H9 (cell line): Measurements from ENCODE around the gene ZKSCAN2. TPM values are rescaled to one million over a fixed set of nuclear protein-coding genes. Genes with fewer than 3 reads are reported as not detected.

ENCODE experiments used
- DNase-seq: peaks from one replicate; pipeline ENCODE4 v3.0.0-alpha.2; 2017
- H2AFZ ChIP-seq: one replicate; pipeline ENCODE4 v1.6.1; 2013; ENCODE audit warnings: mild to moderate bottlenecking, low read length, control low read depth, moderate library complexity
- H2AK5ac ChIP-seq: 2 replicates; pipeline ENCODE4 v1.6.1; 2013; ENCODE audit warnings: low read length, control low read depth, mixed read lengths; ENCODE audit not compliant: insufficient read length
- H2BK120ac ChIP-seq: one replicate; pipeline ENCODE4 v1.6.1; 2013; ENCODE audit warnings: low read depth, mild to moderate bottlenecking, low read length, control low read depth, inconsistent platforms; ENCODE audit not compliant: poor library complexity, severe bottlenecking
- H2BK12ac ChIP-seq: 2 replicates; pipeline ENCODE4 v1.6.1; 2013; ENCODE audit warnings: low read length, control low read depth, mixed read lengths, low read depth; ENCODE audit not compliant: insufficient read length
- H2BK15ac ChIP-seq: 2 replicates; pipeline ENCODE4 v1.6.1; 2013; ENCODE audit warnings: low read depth, low read length, control low read depth
- H2BK20ac ChIP-seq: one replicate; pipeline ENCODE4 v1.6.1; 2013; ENCODE audit warnings: low read depth, mild to moderate bottlenecking, low read length, control low read depth, inconsistent platforms; ENCODE audit not compliant: poor library complexity, severe bottlenecking
- H2BK5ac ChIP-seq: 2 replicates; pipeline ENCODE4 v1.6.1; 2013; ENCODE audit warnings: low read length, control low read depth, mixed read lengths; ENCODE audit not compliant: insufficient read length
- H3K14ac ChIP-seq: 2 replicates; pipeline ENCODE4 v1.6.1; 2013; ENCODE audit warnings: low read length, control low read depth; ENCODE audit not compliant: insufficient read depth
- H3K18ac ChIP-seq: 2 replicates; pipeline ENCODE4 v1.6.1; 2013; ENCODE audit warnings: low read depth, mild to moderate bottlenecking, mixed read lengths, low read length, control low read depth; ENCODE audit not compliant: insufficient read length
- H3K23ac ChIP-seq: 2 replicates; pipeline ENCODE4 v1.6.1; 2013; ENCODE audit warnings: low read length, control low read depth, mixed read lengths, low read depth; ENCODE audit not compliant: insufficient read length
- H3K23me2 ChIP-seq: 2 replicates; pipeline ENCODE4 v1.6.1; 2013; ENCODE audit warnings: low read depth, mild to moderate bottlenecking, mixed read lengths, low read length, control low read depth; ENCODE audit not compliant: insufficient read length, poor library complexity, severe bottlenecking
- H3K27ac ChIP-seq: 2 replicates; pipeline ENCODE4 v1.5.1; 2013; ENCODE audit warnings: low read length, control low read depth, mixed read lengths, low read depth; ENCODE audit not compliant: insufficient read length
- H3K27me3 ChIP-seq: 2 replicates; pipeline ENCODE4 v1.6.1; 2013; ENCODE audit warnings: low read length, control low read depth, inconsistent platforms; ENCODE audit not compliant: insufficient read depth
- H3K4ac ChIP-seq: 2 replicates; pipeline ENCODE4 v1.6.1; 2013; ENCODE audit warnings: low read depth, mild to moderate bottlenecking, control low read depth, inconsistent platforms, low read length, moderate library complexity
- H3K4me1 ChIP-seq: 2 replicates; pipeline ENCODE4 v1.6.1; 2013; ENCODE audit warnings: low read length, control low read depth, inconsistent platforms; ENCODE audit not compliant: insufficient read depth
- H3K4me2 ChIP-seq: 2 replicates; pipeline ENCODE4 v1.6.1; 2013; ENCODE audit warnings: low read length, control low read depth, mixed read lengths; ENCODE audit not compliant: insufficient read length, insufficient read depth
- H3K56ac ChIP-seq: 2 replicates; pipeline ENCODE4 v1.6.1; 2013; ENCODE audit warnings: low read depth, mild to moderate bottlenecking, mixed read lengths, low read length, control low read depth; ENCODE audit not compliant: insufficient read length
- H3K79me1 ChIP-seq: 2 replicates; pipeline ENCODE4 v1.6.1; 2013; ENCODE audit warnings: low read depth, mild to moderate bottlenecking, moderate library complexity, low read length, control low read depth, inconsistent platforms; ENCODE audit not compliant: insufficient read depth, poor library complexity, severe bottlenecking
- H3K79me2 ChIP-seq: 2 replicates; pipeline ENCODE4 v1.6.1; 2013; ENCODE audit warnings: low read length, control low read depth, inconsistent platforms; ENCODE audit not compliant: insufficient read depth
- H3K9ac ChIP-seq: 2 replicates; pipeline ENCODE4 v1.6.1; 2013; ENCODE audit warnings: low read length, control low read depth, mixed read lengths; ENCODE audit not compliant: insufficient read length; ENCODE audit errors: extremely low read depth
- H3K9me3 ChIP-seq: one replicate; pipeline ENCODE4 v1.6.1; 2013; ENCODE audit warnings: low read depth, low read length, inconsistent platforms; ENCODE audit not compliant: control insufficient read depth
- H3T11ph ChIP-seq: one replicate; pipeline ENCODE4 v1.6.1; 2013; ENCODE audit warnings: mild to moderate bottlenecking, low read length, control low read depth, inconsistent platforms
- H4K20me1 ChIP-seq: one replicate; pipeline ENCODE4 v1.6.1; 2013; ENCODE audit not compliant: control insufficient read depth, insufficient read length, insufficient read depth
- H4K5ac ChIP-seq: 2 replicates; pipeline ENCODE4 v1.6.1; 2013; ENCODE audit warnings: low read depth, mild to moderate bottlenecking, mixed read lengths, low read length, control low read depth; ENCODE audit not compliant: insufficient read length
- H4K8ac ChIP-seq: replicated peaks from 2 replicates; pipeline ENCODE4 v1.6.1; 2013; ENCODE audit warnings: low read length, control low read depth, mixed read lengths, low read depth; ENCODE audit not compliant: insufficient read length
- H4K91ac ChIP-seq: 2 replicates; pipeline ENCODE4 v1.6.1; 2013; ENCODE audit warnings: low read depth, mild to moderate bottlenecking, moderate library complexity, mixed read lengths, low read length, control low read depth; ENCODE audit not compliant: insufficient read length
- H3K27ac Mint-ChIP-seq, 3 experiments: 2 replicates in 2 of 3; 3 replicates in 1 of 3; pipeline ENCODE4 v1.8.0; 2020 to 2021; ENCODE audit warnings: mixed read lengths in 3 of 3, mild to moderate bottlenecking in 1 of 3, moderate library complexity in 1 of 3
- H3K27me3 Mint-ChIP-seq: 2 replicates; pipeline ENCODE4 v1.8.0; 2021; ENCODE audit warnings: low read depth, mild to moderate bottlenecking, moderate library complexity, mixed read lengths
- H3K36me3 Mint-ChIP-seq, 3 experiments: 2 replicates in 2 of 3; 3 replicates in 1 of 3; pipeline ENCODE4 v1.8.0; 2020 to 2021; ENCODE audit warnings: low read depth in 3 of 3, mixed read lengths in 3 of 3; ENCODE audit not compliant: insufficient read depth in 1 of 3
- H3K4me1 Mint-ChIP-seq, 2 experiments: 2 replicates each; pipeline ENCODE4 v1.8.0; 2020; ENCODE audit warnings: mixed read lengths in 2 of 2
- H3K4me3 Mint-ChIP-seq, 2 experiments: 2 replicates in 1 of 2; 3 replicates in 1 of 2; pipeline ENCODE4 v1.8.0; 2020 to 2021; ENCODE audit warnings: mild to moderate bottlenecking in 2 of 2, mixed read lengths in 2 of 2, moderate library complexity in 1 of 2
- H3K9me3 Mint-ChIP-seq, 2 experiments: 2 replicates in 1 of 2; 3 replicates in 1 of 2; pipeline ENCODE4 v1.8.0; 2020; ENCODE audit warnings: mild to moderate bottlenecking in 2 of 2, mixed read lengths in 2 of 2, moderate library complexity in 1 of 2
- CTCF ChIP-seq: fragments of 200-600 bp; sonication (generic); conservative IDR thresholded peaks from 3 replicates; pipeline ENCODE4 v1.8.0; 2021; ENCODE audit warnings: antibody characterized with exemption, mild to moderate bottlenecking
- WGBS: extraction: QIAGEN DNeasy Blood & Tissue Kit; methylation state at CpG from one replicate; pipeline ENCODE4 v1.1.7; 2013; ENCODE audit warnings: missing lambda C conversion rate, low lambda C conversion rate, mixed read lengths; ENCODE audit not compliant: insufficient read length; ENCODE audit errors: extremely low coverage; 5-methylcytosine and 5-hydroxymethylcytosine counted together
- total RNA-seq: library from RNA; stranded (reverse); gene quantifications from 2 replicates; pipeline ENCODE4 v1.2.1, GENCODE V29; 2021

The ZKSCAN2 gene
- total RNA-seq, 1 experiment from 2014 or later: 16.5 TPM

GRCh38 chr16:25223964-25224363 is 33.7 kb downstream of the ZKSCAN2 start:
- H2BK12ac ChIP-seq: no peak overlapping the region
- Mint-ChIP-seq H3K36me3 (no peaks in the 10 kb centered on the region), H3K4me3 (no peak overlapping the region), H3K9me3 (no peaks in the 10 kb centered on the region; a peak in 1 of 5 replicates), H3K27ac (no peak overlapping the region), H3K27me3 (no peaks in the 10 kb centered on the region), H3K4me1 (peaks cover 2 to 3% of the 10 kb centered on the region in 2 experiments; a peak in 3 of 4 replicates)
- no peak overlapping the region for H3T11ph ChIP-seq
- H2BK15ac ChIP-seq: no peak overlapping the region
- H4K5ac ChIP-seq: no peak overlapping the region
- no peaks in the 10 kb centered on the region for H3K79me2 ChIP-seq
- no peak overlapping the region for H2BK120ac ChIP-seq
- H4K91ac ChIP-seq: no peak overlapping the region
- no peak overlapping the region for H3K27ac ChIP-seq
- WGBS: no CpG with 5 or more reads among the region's 6 CpGs
- H2BK20ac ChIP-seq: no peak overlapping the region
- H4K20me1 ChIP-seq: no peaks in the 10 kb centered on the region
- H2AK5ac ChIP-seq: no peak overlapping the region
- no peaks in the 10 kb centered on the region for H3K23me2 ChIP-seq
- no peaks in the 10 kb centered on the region for H3K79me1 ChIP-seq
- no peak overlapping the region for H3K23ac ChIP-seq
- peaks cover 3% of the 10 kb centered on the region; the same call in 1 of the 2 replicates for H3K4me1 ChIP-seq
- H4K8ac ChIP-seq: no peak overlapping the region
- no peak overlapping the region for H2AFZ ChIP-seq
- no peak for TF ChIP-seq CTCF
- H2BK5ac ChIP-seq: no peak overlapping the region
- no peak overlapping the region for H3K18ac ChIP-seq
- H3K4me2 ChIP-seq: no peak overlapping the region
- no peaks in the 10 kb centered on the region for H3K9me3 ChIP-seq
- H3K56ac ChIP-seq: no peak overlapping the region
- no peak overlapping the region for H3K14ac ChIP-seq
- no peak for DNase-seq
- H3K27me3 ChIP-seq: no peaks in the 10 kb centered on the region
- no peak overlapping the region for H3K9ac ChIP-seq
- no peak overlapping the region for H3K4ac ChIP-seq
